Stimulated activated CD8-positive, alpha-beta memory T cell treated with anti-CD3 and anti-CD28 coated beads, Interleukin-2, amount 100 ng/mL, for 1 hour (primary cell): Measurements from ENCODE around the gene MORF4L1.
"Not testable (repeated sequence)": the region's sequence is repeated elsewhere in the genome, so short reads cannot be mapped to it uniquely, and the experiment has no call there.

Source experiments
- DNase-seq, 2 donors: peaks; one replicate each; pipeline ENCODE4 v3.0.0-alpha.2; 2020; ENCODE audit warnings: low read depth in 2 of 2

MORF4L1 gene

DNA sequence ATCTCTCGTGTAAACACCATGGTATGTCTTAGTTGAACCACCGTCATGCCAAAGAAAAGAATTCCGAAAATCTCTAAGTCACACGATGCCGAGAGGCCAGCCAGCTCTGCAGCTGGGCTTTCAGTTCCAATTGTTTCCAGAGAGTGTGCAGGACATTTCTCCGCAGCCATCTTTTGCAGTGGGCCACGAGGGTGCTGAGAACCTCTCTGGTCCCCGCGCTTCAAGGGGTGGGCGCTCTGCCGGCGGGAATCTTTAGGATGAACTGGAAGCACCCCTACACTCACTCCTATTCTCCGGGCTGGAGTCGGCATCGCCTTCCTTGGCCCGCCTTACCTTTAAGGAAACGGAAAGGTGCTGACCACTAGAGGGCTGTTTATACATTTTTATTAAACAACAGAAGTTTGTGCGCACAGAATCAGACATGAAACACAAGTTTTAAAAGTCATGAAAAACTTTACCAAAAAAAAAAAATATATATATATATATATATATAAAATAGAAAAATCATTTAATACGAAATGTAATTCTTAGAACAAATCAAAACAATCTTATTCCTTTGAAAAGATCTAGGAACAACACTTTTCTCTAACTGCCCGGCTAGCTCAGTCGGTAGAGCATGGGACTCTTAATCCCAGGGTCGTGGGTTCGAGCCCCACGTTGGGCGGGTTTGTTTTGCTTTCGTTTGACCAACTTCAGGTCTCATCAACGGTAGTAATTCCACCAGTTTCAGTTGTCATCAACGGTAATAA is 12.5 kb upstream of the MORF4L1 start:
- peak; percentile 30 to 36 for DNase-seq

GRCh38 chr15:78865585-78865984 is 7.1 kb upstream of the MORF4L1 start:
- not testable (repeated sequence) for DNase-seq

- not testable (repeated sequence) for DNase-seq
Observed at GRCh38 chr15:78866031-78866430, 6.7 kb upstream of the MORF4L1 start.

DNA sequence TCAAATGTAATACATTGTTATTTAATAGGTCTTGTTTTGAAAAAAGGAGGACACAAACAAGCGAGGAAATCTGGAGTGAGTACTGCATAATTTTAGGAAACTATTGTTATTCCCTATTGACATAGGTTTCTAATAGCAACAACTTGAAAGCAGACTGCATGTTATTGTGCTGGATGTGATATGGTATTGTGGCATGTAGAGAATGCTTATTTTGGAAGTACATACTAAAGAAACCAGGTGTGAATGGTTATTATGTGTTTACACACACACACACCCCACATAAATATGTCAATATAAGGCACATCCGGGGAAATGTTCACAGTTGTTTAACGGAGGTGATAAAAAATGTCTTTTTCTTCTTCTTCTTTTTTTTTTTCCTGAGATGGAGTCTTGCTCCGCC is 5.9 kb upstream of the MORF4L1 start:
- no peak for DNase-seq

DNA sequence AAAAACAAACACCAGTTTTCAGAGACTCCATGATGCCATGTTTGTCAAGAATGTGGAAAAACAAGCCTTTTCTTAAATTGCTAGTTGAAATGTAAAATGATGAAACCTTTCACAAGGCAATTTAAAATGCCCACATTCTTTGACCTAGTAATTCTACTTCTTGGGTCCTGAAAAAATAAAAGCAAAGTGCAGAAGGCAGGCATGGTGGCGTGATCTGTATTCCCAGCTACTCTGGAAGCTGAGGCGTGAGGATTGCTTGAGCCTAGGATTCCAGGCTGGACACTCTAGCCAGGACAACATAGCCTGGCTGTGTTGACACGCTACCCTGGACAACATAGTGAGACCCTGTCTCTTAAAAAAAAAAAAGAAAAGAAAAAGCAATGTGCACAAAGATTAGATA is 4.3 kb upstream of the MORF4L1 start:
- no peak for DNase-seq

DNA sequence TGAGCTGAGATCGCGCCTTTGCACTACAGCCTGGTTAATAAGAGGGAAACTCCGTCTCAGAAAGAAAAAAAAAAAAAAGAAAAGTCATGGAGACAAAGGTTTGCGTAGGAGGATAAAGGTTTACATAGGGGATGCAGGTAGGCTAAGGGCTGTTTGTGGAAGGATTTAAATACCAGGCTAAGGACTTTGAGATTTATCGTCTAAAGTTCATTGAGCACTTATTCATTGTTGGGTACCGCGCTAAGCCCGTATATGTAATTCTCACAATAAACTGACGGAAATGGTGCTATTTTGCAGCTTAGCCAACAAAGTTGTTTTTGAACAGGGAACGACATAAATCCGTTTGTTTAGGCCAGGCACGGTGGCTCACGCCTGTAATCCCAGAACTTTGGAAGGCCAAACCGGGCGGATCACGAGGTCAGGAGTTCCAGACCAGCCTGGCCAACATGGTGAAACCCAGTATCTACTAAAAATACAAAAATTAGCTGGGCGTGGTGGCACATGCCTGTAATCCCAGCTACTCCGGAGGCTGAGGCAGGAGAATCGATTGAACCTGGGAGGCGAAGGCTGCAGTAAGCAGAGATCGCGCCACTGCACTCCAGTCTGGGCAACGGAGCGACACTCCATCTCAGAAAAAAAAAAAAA is 1.1 kb upstream of the MORF4L1 start:
- not testable (repeated sequence) for DNase-seq

DNA sequence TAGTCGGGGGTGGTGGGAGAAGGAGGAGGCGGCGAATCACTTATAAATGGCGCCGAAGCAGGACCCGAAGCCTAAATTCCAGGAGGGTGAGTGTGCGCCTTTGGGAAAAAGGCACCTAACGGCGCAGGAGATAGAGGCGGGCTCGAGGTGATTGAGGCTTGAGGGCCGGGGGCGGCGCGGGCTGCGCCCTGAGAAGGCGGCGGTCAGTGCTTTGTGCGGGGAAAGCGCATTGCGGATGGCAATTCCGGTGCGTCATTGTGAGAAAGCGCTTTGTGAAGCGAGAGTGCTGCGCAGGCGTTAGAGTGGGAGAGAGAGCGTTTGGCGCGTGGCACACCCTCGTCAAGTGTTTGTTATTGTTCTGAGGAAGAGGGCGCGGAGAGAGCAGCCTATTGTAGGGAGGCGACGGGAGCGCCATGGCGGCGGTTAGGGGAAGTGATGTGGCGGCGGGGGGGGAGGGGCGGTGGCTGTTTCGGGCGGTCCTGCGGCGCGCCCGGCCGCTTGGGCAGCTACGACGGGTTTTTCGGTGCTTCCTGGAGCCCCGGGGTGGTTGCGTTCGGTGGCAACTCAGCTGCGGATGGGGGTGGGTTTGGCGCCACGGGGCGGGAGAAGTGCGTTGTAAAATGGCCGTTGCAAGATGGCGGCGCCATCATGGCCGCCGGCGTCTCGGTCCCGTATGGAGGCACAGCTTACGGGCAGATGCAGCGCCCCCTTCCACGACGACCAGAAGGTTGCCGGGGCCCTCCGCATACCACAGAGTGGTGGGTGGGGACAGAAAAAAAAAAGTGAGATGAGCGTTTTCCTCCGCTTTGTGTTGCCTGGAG is 492 bp downstream of the MORF4L1 start:
- peak; percentile 65 to 80 for DNase-seq

DNA sequence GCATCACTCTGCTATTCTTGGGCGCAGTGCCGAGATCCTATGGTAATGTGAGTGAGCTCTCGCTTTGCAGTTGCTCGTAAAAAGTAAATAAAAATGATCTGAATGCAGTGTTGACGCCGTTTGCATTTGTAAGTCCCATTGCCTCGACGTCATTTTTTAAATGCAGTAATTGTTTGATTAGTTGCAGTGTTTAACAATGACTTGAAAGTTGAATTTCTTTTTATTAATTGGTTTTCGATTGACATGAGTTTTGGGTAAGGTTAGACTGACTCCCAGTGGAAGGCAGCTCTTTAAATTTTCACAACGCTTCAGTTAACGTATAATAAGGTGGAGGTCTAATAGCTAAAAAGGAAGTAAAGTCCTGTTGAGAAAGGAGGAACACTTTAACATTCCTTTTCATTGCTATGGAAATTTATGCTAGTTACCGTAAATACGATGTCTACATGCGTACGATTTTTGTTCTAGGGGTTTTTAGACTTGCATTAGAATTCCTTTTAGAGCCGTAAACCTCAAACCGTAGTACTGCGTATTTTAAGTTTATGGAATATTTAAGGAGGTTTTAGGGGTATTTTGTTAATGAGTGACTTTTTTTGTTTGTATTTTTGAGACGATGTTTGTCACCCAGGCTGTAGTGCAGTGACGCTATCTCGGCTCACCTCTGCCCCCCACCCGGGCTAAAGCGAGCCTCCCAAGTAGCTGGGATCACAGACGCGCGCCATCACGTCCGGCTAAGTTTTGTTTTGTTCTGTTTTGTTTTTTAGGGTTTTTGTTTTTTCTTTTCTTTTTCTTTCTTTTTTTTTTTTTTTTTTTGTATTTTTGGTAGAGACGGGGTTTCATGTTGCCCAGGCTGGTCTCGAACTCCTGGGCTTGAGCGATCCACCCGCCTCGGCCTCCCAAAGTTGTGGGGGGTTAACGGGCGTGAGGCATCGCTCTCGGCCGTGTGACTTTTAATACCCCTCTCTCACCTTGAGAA is 1.4 kb downstream of the MORF4L1 start:
- DNase-seq: no peak

DNA sequence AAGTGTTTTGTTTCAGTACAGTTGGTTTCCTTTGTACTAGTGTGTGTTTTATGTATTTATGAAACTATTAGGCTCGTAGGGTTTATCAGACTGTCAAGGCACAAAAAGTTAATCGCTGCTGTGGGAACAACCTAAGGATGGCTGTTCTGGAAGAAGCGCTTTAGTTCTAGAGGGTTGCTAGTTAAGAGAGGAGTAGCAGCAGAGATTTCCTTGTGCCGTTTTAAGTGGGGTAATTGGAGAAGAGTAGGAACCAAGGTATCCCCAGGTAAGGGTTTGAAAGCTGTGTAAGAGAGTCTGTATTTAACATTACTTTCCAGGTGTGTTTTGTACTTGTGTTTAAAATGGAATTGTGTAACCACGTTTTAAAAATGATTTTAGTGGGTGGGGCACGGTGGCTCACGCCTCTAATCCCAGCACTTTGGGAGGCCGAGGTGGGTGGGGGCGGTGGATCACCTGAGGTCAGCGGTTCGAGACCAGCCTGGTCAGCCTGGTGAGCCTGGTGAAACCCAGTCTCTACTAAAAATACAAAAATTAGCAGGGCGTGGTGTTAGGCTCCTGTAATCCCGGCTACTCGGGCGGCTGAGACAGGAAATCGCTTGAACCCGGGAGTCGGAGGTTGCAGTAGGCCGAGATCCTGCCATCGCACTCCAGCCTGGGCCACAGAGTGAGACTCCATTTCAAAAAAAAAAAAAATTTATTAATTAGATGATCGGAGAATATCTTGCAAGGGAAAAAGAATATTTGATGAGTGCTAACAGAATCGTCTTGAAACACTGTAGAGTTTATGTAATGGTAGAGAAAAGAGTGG is 2.6 kb downstream of the MORF4L1 start:
- no peak for DNase-seq

DNA sequence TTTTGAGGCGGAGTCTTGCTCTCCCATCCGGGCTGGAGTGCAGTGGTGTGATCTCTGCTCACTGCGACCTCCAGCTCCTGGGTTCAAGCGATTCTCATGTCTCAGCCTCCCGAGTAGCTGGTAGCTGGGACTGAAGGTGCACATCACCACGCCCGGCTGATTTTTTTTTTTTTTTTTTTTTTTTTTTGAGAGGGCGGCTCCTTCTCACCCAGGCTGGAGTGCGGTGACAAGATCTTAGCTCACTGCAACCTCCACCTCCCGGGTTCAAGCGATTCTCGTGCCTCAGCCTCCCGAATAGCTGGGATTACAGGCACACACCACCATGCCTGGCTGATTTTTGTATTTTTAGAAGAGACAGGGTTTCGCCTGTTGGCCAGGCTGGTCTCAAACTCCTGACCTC is 4.3 kb downstream of the MORF4L1 start:
- DNase-seq: not testable (repeated sequence)

- DNase-seq: no peak
Observed at GRCh38 chr15:78878356-78878755, 5.7 kb downstream of the MORF4L1 start.

- DNase-seq: no peak
Observed at GRCh38 chr15:78879517-78880241, 7.0 kb downstream of the MORF4L1 start.

- DNase-seq: no peak
Observed at GRCh38 chr15:78880242-78880533, 7.5 kb downstream of the MORF4L1 start.

- no peak for DNase-seq
Observed at GRCh38 chr15:78880813-78881212, 8.1 kb downstream of the MORF4L1 start.

GRCh38 chr15:78881681-78882080 is 9.0 kb downstream of the MORF4L1 start:
- no peak for DNase-seq

GRCh38 chr15:78889000-78889399 is 16.3 kb downstream of the MORF4L1 start:
- no peak for DNase-seq

GRCh38 chr15:78893538-78893937 is 20.8 kb downstream of the MORF4L1 start:
- no peak for DNase-seq

DNA sequence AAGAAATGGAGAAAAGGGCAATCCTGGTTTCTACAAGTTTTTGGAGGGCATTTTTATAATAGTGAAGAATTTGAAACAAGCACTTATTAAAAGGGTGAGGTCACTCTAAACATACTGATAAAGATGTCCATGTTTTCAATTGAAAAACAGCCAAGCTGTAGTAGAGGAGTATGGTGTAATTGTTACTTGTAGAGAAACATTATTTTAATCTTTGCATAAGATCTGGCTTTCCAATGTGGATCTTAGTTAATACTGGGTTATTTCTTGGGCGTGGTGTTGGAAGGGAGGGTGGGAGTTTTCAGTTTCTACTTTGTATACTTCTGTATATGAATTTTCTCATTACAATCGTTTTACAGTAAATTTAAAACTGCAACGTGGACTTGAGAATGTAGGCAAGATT is 22.8 kb downstream of the MORF4L1 start:
- no peak for DNase-seq

DNA sequence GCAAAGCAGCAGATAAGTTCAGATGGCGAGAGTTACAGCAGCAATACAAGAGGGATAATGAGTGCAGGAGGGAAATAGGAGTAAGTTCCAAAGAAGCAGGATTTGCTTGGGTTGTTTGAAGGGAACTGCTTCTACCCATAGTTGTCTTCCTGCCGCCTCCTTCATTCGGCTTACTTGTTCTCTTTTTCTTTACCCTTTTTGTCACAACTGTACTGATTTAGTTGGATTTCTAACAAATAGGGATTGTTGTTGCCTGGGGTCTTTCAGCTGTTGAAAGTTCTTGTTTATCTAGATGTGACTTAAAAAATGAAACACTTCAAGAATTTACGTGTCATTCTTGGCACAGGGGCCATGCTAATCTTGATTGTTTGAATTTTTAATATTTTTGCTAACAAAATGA is 25.9 kb downstream of the MORF4L1 start:
- no peak for DNase-seq
